Upper lobe of right lung (tissue), 1 donor: ENCODE data around the gene PSAT1. TPM values are rescaled to one million over a fixed set of nuclear protein-coding genes. Genes with fewer than 3 reads are reported as not detected.

Experiments
- ATAC-seq: fragments of 200-7000 bp; cut with Tn5 transposase; one replicate; pipeline ENCODE4 v1.9.1; 2020; ENCODE audit warnings: mild to moderate bottlenecking, moderate library complexity
- DNase-seq: peaks from one replicate; pipeline ENCODE4 v3.0.0-alpha.2; 2020
- H3K27ac ChIP-seq: fragments of 200-600 bp; one replicate; pipeline ENCODE4 v1.8.0; 2022
- H3K27me3 ChIP-seq: fragments of 200-600 bp; one replicate; pipeline ENCODE4 v1.8.0; 2022; ENCODE audit warnings: mild to moderate bottlenecking
- H3K36me3 ChIP-seq: fragments of 200-600 bp; one replicate; pipeline ENCODE4 v1.8.0; 2022
- H3K4me1 ChIP-seq: fragments of 200-600 bp; one replicate; pipeline ENCODE4 v1.8.0; 2022
- H3K4me3 ChIP-seq: fragments of 200-600 bp; one replicate; pipeline ENCODE4 v1.8.0; 2022; ENCODE audit warnings: mild to moderate bottlenecking
- H3K9me3 ChIP-seq: fragments of 200-600 bp; one replicate; pipeline ENCODE4 v1.8.0; 2022
- CTCF ChIP-seq: fragments of 200-600 bp; IDR thresholded peaks from one replicate; pipeline ENCODE4 v1.8.0; 2022; ENCODE audit warnings: antibody characterized with exemption
- intact Hi-C: fragments of 100-400 bp; cut with DNase I; formaldehyde crosslinking; loops from one replicate; pipeline ENCODE4 v1.11.0; 2022
- total RNA-seq: library from RNA; stranded (reverse); fragmentation: NEBNext Ultra II Directional; extraction: Animal tissue kit (Norgen Biotek cat#: 25700); gene quantifications from one replicate; pipeline ENCODE4 v1.2.1, GENCODE V29; 2021
- donor health status: DM: no; HTN: yes; CAD: no; lungs with severe emphysema.

The PSAT1 gene
- total RNA-seq, 1 donor from 2014 or later, result 8.2 TPM

GRCh38 chr9:78288214-78288892, 8.6 kb upstream of the PSAT1 start:
- Histone ChIP-seq H3K36me3 (no peaks in the 10 kb centered on the region), H3K4me1 (no peaks in the 10 kb centered on the region), H3K4me3 (no peak overlapping the region), H3K9me3 (no peaks in the 10 kb centered on the region), H3K27ac (no peak overlapping the region), H3K27me3 (no peaks in the 10 kb centered on the region)
- intact Hi-C loops, result no loop called here
- DNase-seq (no peak), ATAC-seq (no peak)
- no peak for TF ChIP-seq CTCF

GRCh38 chr9:78289474-78289873, 7.5 kb upstream of the PSAT1 start:
- ATAC-seq (no peak), DNase-seq (no peak)
- no peaks in the 10 kb centered on the region for H3K36me3 ChIP-seq
- no peak overlapping the region for H3K4me3 ChIP-seq
- H3K4me1 ChIP-seq, result no peaks in the 10 kb centered on the region
- no peak for TF ChIP-seq CTCF
- no peak overlapping the region for H3K27ac ChIP-seq
- no peaks in the 10 kb centered on the region for H3K9me3 ChIP-seq
- H3K27me3 ChIP-seq, result no peaks in the 10 kb centered on the region
- intact Hi-C loops, result no loop called here

GRCh38 chr9:78291240-78291925, 5.5 kb upstream of the PSAT1 start:
- DNase-seq (no peak), ATAC-seq (no peak)
- no peak for TF ChIP-seq CTCF
- intact Hi-C loops, result no loop called here
- Histone ChIP-seq H3K4me1 (peaks cover 3% of the 10 kb centered on the region), H3K4me3 (no peak overlapping the region), H3K27ac (no peak overlapping the region), H3K36me3 (no peaks in the 10 kb centered on the region), H3K9me3 (no peaks in the 10 kb centered on the region), H3K27me3 (no peaks in the 10 kb centered on the region)

- TF ChIP-seq CTCF, result no peak
- DNase-seq, result no peak
- Histone ChIP-seq H3K36me3 (no peaks in the 10 kb centered on the region), H3K9me3 (no peaks in the 10 kb centered on the region), H3K4me3 (no peak overlapping the region), H3K4me1 (peaks cover 10% of the 10 kb centered on the region), H3K27ac (no peak overlapping the region), H3K27me3 (no peaks in the 10 kb centered on the region)
- intact Hi-C loops, result no loop called here
- ATAC-seq, result no peak
Measured at GRCh38 chr9:78292026-78292425, 4.9 kb upstream of the PSAT1 start.

- Histone ChIP-seq H3K9me3 (no peaks in the 10 kb centered on the region), H3K4me1 (peaks cover 19% of the 10 kb centered on the region), H3K36me3 (no peaks in the 10 kb centered on the region), H3K27me3 (no peaks in the 10 kb centered on the region), H3K4me3 (no peak overlapping the region), H3K27ac (no peak overlapping the region)
- intact Hi-C loops, result no loop called here
- no peak for ATAC-seq
- no peak for TF ChIP-seq CTCF
- no peak for DNase-seq
Measured at GRCh38 chr9:78292716-78293497, 4.0 kb upstream of the PSAT1 start.
